ENCODE data around the gene ERCC6.
A peak's percentile ranks its signal among the peaks of the same experiment; 100 is the strongest.

ERCC6 gene

GRCh38 chr10:49512121-49512809, 26.7 kb downstream of the ERCC6 start:
- no peak for DNase-seq (ENCODE audit: extremely low read depth, low read depth)
- TF ChIP-seq, protein P1, sequence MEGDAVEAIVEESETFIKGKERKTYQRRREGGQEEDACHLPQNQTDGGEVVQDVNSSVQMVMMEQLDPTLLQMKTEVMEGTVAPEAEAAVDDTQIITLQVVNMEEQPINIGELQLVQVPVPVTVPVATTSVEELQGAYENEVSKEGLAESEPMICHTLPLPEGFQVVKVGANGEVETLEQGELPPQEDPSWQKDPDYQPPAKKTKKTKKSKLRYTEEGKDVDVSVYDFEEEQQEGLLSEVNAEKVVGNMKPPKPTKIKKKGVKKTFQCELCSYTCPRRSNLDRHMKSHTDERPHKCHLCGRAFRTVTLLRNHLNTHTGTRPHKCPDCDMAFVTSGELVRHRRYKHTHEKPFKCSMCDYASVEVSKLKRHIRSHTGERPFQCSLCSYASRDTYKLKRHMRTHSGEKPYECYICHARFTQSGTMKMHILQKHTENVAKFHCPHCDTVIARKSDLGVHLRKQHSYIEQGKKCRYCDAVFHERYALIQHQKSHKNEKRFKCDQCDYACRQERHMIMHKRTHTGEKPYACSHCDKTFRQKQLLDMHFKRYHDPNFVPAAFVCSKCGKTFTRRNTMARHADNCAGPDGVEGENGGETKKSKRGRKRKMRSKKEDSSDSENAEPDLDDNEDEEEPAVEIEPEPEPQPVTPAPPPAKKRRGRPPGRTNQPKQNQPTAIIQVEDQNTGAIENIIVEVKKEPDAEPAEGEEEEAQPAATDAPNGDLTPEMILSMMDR (IDR thresholded peaks at IDR 0.05; ENCODE audit: low read depth, low read length) = peak; percentile 47

GRCh38 chr10:49509771-49510303, 29.1 kb downstream of the ERCC6 start:
- TF ChIP-seq, protein P1 (IDR thresholded peaks at IDR 0.05; ENCODE audit: low read depth, low read length) = no peak
- no peak for DNase-seq (ENCODE audit: extremely low read depth, low read depth)

DNA sequence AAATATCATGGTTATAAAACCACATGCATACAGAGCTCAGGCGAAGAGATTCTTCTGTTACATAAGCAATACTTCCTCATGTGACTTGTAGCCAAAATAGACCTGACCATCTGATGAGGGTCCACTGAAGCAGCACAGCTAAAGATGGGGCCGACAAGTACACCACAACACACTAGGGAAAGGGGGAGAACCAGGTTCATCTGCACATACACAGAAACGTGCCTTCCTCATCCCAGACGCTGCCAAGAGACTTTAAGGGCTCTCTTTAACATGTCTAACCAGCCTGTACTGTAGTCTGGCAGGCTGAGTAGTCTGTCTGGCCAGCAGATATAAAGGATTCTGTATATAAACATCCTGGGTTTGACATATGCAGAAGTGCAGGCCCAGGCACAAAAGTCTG, 30.3 kb downstream of the ERCC6 start:
- TF ChIP-seq, protein P1 (IDR thresholded peaks at IDR 0.05; ENCODE audit: low read depth, low read length) = no peak
- DNase-seq (ENCODE audit: extremely low read depth, low read depth) = no peak

DNA sequence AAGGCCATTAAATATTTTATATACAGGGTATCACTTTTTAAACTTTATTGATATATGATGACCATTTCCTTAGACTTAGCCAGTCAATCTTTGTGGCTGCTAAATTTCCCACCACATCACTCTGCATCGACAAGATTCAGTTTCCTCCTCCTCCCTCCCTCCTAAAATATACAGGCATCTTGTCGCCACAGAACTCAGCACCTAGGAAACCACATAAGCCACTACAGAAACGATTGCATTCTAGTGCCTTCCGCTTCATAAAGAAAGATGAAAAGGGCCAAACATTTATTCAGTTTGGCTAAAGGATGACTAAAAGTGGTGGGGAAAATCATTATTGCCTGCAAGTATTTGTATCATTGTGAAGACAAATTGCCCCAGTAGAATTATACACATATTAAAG, 30.7 kb downstream of the ERCC6 start:
- no peak for DNase-seq (ENCODE audit: extremely low read depth, low read depth)
- TF ChIP-seq, protein P1 (IDR thresholded peaks at IDR 0.05; ENCODE audit: low read depth, low read length) = no peak

GRCh38 chr10:49505589-49505988, 33.3 kb downstream of the ERCC6 start:
- DNase-seq (ENCODE audit: extremely low read depth, low read depth) = no peak
- TF ChIP-seq, protein P1 (IDR thresholded peaks at IDR 0.05; ENCODE audit: low read depth, low read length) = no peak

GRCh38 chr10:49505076-49505475, 33.8 kb downstream of the ERCC6 start:
- TF ChIP-seq, protein P1 (IDR thresholded peaks at IDR 0.05; ENCODE audit: low read depth, low read length) = no peak
- no peak for DNase-seq (ENCODE audit: extremely low read depth, low read depth)

GRCh38 chr10:49504528-49504927, 34.4 kb downstream of the ERCC6 start:
- TF ChIP-seq, protein P1 (IDR thresholded peaks at IDR 0.05; ENCODE audit: low read depth, low read length) = no peak
- no peak for DNase-seq (ENCODE audit: extremely low read depth, low read depth)
